WTC11 (cell line): ENCODE measurements around the gene RFPL4AL1. TPM values are rescaled to one million over a fixed set of nuclear protein-coding genes. Genes with fewer than 3 reads are reported as not detected.

Experiments used
- ATAC-seq: fragments of 200-7000 bp; cut with Tn5 transposase; 2 replicates; pipeline ENCODE4 v1.10.0; 2021; ENCODE audit warnings: mild to moderate bottlenecking, moderate library complexity
- CTCF ChIA-PET: fragments of 300-600 bp; sonication (Branson Sonifier 250); formaldehyde crosslinking; loops from one replicate; lab custom pipeline; 2021; ENCODE audit warnings: antibody characterized with exemption; lab: Charles Lee
- POLR2A ChIA-PET: fragments of 350-600 bp; sonication (Branson Sonifier 250); formaldehyde crosslinking; loops from one replicate; lab custom pipeline; 2021; ENCODE audit warnings: antibody characterized with exemption; lab: Charles Lee
- DNase-seq: peaks from one replicate; pipeline ENCODE4 v3.0.0; 2021; ENCODE audit warnings: low spot score
- H3K27ac Mint-ChIP-seq: 2 replicates; pipeline ENCODE4 v1.8.0; 2021; ENCODE audit warnings: mixed read lengths
- H3K27me3 Mint-ChIP-seq: 2 replicates; pipeline ENCODE4 v1.8.0; 2021; ENCODE audit warnings: low read depth, mild to moderate bottlenecking, moderate library complexity, mixed read lengths
- H3K36me3 Mint-ChIP-seq: 2 replicates; pipeline ENCODE4 v1.8.0; 2021; ENCODE audit warnings: mixed read lengths
- H3K4me1 Mint-ChIP-seq: 2 replicates; pipeline ENCODE4 v1.8.0; 2022; ENCODE audit warnings: mixed read lengths
- H3K4me3 Mint-ChIP-seq: 2 replicates; pipeline ENCODE4 v1.8.0; 2021; ENCODE audit warnings: mild to moderate bottlenecking, moderate library complexity, mixed read lengths
- H3K9me3 Mint-ChIP-seq: 2 replicates; pipeline ENCODE4 v1.8.0; 2021; ENCODE audit warnings: mixed read lengths
- AR ChIP-seq: fragments of 250-450 bp; sonication (Bioruptor Pico); IDR thresholded peaks from 2 replicates; pipeline ENCODE4 v1.9.0; 2021; ENCODE audit warnings: mild to moderate bottlenecking
- ATF3 ChIP-seq: sonication (generic); formaldehyde crosslinking; conservative IDR thresholded peaks from 2 replicates; pipeline ENCODE4 v1.8.1; 2022; ENCODE audit warnings: mild to moderate bottlenecking, missing genetic modification reagents
- E2F1 ChIP-seq: sonication (generic); formaldehyde crosslinking; IDR thresholded peaks from 2 replicates; pipeline ENCODE4 v1.8.0; 2022; ENCODE audit warnings: mild to moderate bottlenecking, missing genetic modification reagents
- EMX1 ChIP-seq: fragments of 250-450 bp; sonication (Bioruptor Pico); IDR thresholded peaks from 2 replicates; pipeline ENCODE4 v1.8.0; 2021; ENCODE audit warnings: mild to moderate bottlenecking
- FOXJ3 ChIP-seq: sonication (generic); formaldehyde crosslinking; IDR thresholded peaks from 2 replicates; pipeline ENCODE4 v1.9.0; 2021; ENCODE audit warnings: missing genetic modification reagents, mild to moderate bottlenecking, borderline replicate concordance
- FOXP1 ChIP-seq: sonication (generic); formaldehyde crosslinking; IDR thresholded peaks from 2 replicates; pipeline ENCODE4 v1.8.0; 2022; ENCODE audit warnings: missing genetic modification reagents, mild to moderate bottlenecking, moderate library complexity, borderline replicate concordance
- GABPB1 ChIP-seq: sonication (generic); formaldehyde crosslinking; IDR thresholded peaks from 2 replicates; pipeline ENCODE4 v1.8.1; 2023; ENCODE audit warnings: mild to moderate bottlenecking, missing genetic modification reagents
- MAX ChIP-seq: sonication (generic); formaldehyde crosslinking; IDR thresholded peaks from 2 replicates; pipeline ENCODE4 v1.8.0; 2022; ENCODE audit warnings: mild to moderate bottlenecking, missing genetic modification reagents
- MYBL2 ChIP-seq: sonication (generic); formaldehyde crosslinking; IDR thresholded peaks from 2 replicates; pipeline ENCODE4 v1.8.1; 2023; ENCODE audit warnings: mild to moderate bottlenecking, moderate library complexity, missing genetic modification reagents
- NR2C2 ChIP-seq: sonication (generic); formaldehyde crosslinking; IDR thresholded peaks from 2 replicates; pipeline ENCODE4 v1.8.0; 2022; ENCODE audit warnings: mild to moderate bottlenecking, missing genetic modification reagents
- PRRX2 ChIP-seq: fragments of 250-450 bp; sonication (Bioruptor Pico); IDR thresholded peaks from 2 replicates; pipeline ENCODE4 v1.8.0; 2021; ENCODE audit warnings: mild to moderate bottlenecking
- USF1 ChIP-seq: sonication (generic); formaldehyde crosslinking; IDR thresholded peaks from 2 replicates; pipeline ENCODE4 v1.8.0; 2022; ENCODE audit warnings: mild to moderate bottlenecking, missing genetic modification reagents
- USF2 ChIP-seq: sonication (generic); formaldehyde crosslinking; IDR thresholded peaks from 2 replicates; pipeline ENCODE4 v1.8.1; 2023; ENCODE audit warnings: mild to moderate bottlenecking, missing genetic modification reagents, moderate library complexity
- ZMAT4 ChIP-seq: fragments of 250-450 bp; sonication (Bioruptor Pico); IDR thresholded peaks from 2 replicates; pipeline ENCODE4 v1.9.0; 2021; ENCODE audit warnings: mild to moderate bottlenecking
- ZNF317 ChIP-seq: sonication (generic); formaldehyde crosslinking; IDR thresholded peaks from 2 replicates; pipeline ENCODE4 v1.8.1; 2023; ENCODE audit warnings: low read depth, mild to moderate bottlenecking, moderate library complexity, missing genetic modification reagents, borderline replicate concordance
- ZNF396 ChIP-seq: fragments of 250-450 bp; sonication (Bioruptor Pico); IDR thresholded peaks from 2 replicates; pipeline ENCODE4 v1.8.0; 2021; ENCODE audit warnings: mild to moderate bottlenecking, moderate library complexity, borderline replicate concordance
- ZNF423 ChIP-seq: fragments of 250-450 bp; sonication (Bioruptor Pico); IDR thresholded peaks from 2 replicates; pipeline ENCODE4 v2.1.2; 2022; ENCODE audit warnings: mild to moderate bottlenecking, moderate library complexity
- ZNF425 ChIP-seq: fragments of 250-450 bp; sonication (Bioruptor Pico); conservative IDR thresholded peaks from 2 replicates; pipeline ENCODE4 v1.9.0; 2021; ENCODE audit warnings: mild to moderate bottlenecking
- total RNA-seq: library from RNA; stranded (reverse); gene quantifications from 3 replicates; pipeline ENCODE4 v1.2.3, GENCODE V29; 2021

Gene RFPL4AL1
- total RNA-seq, 1 experiment from 2014 or later, result not detected

GRCh38 chr19:55801416-55801815, 32.5 kb downstream of the RFPL4AL1 start (continued):
- no peak for TF ChIP-seq PRRX2 (CRISPR knock-in tag)
- TF ChIP-seq FOXJ3 (CRISPR knock-in tag), result no peak
- TF ChIP-seq E2F1 (CRISPR knock-in tag), result no peak
- TF ChIP-seq MAX (CRISPR knock-in tag), result no peak
- TF ChIP-seq ZNF425 (CRISPR knock-in tag), result no peak
- TF ChIP-seq MYBL2 (CRISPR knock-in tag), result no peak

- no peak overlapping the region for H3K4me3 Mint-ChIP-seq
- DNase-seq (no peak), ATAC-seq (no peak)
- peaks cover 79% of the 10 kb centered on the region for H3K36me3 Mint-ChIP-seq
- ChIA-PET POLR2A (no interaction called here), CTCF (no interaction called here)
- TF ChIP-seq MAX (CRISPR knock-in tag) (no peak), FOXP1 (CRISPR knock-in tag) (no peak), ZNF396 (CRISPR knock-in tag) (no peak), NR2C2 (CRISPR knock-in tag) (no peak)
- H3K27ac Mint-ChIP-seq, result no peak overlapping the region
- no peaks in the 10 kb centered on the region for H3K4me1 Mint-ChIP-seq
- peaks cover 42% of the 10 kb centered on the region for H3K27me3 Mint-ChIP-seq
- peaks cover 92% of the 10 kb centered on the region for H3K9me3 Mint-ChIP-seq
Measured at GRCh38 chr19:55802281-55802680, 33.4 kb downstream of the RFPL4AL1 start.

GRCh38 chr19:55809381-55810058, 40.6 kb downstream of the RFPL4AL1 start:
- TF ChIP-seq ZNF423 (CRISPR knock-in tag) (no peak), USF2 (CRISPR knock-in tag) (peak; percentile 62; the same call in 1 of the 2 replicates), USF1 (CRISPR knock-in tag) (peak; percentile 78; the same call in 1 of the 2 replicates)
- TF ChIP-seq, all 79 proteins: peak for 2
- DNase-seq (peak; percentile 30), ATAC-seq (peak; percentile 89)
- H3K36me3 Mint-ChIP-seq, result peaks cover 72% of the 10 kb centered on the region
- H3K27me3 Mint-ChIP-seq, result peaks cover 32% of the 10 kb centered on the region
- CTCF ChIA-PET, result interaction anchor here (0.6 to 1.1 kb wide), 4 partner anchors 106 to 663 kb away, joined by 3 to 4 read pairs (median 4); no protein-coding TSS in a partner anchor
- H3K27ac Mint-ChIP-seq, result no peak overlapping the region
- POLR2A ChIA-PET, result no interaction called here
- H3K4me1 Mint-ChIP-seq, result no peaks in the 10 kb centered on the region
- H3K9me3 Mint-ChIP-seq, result peaks cover 93% of the 10 kb centered on the region
- H3K4me3 Mint-ChIP-seq, result no peak overlapping the region

GRCh38 chr19:55811340-55811739, 42.4 kb downstream of the RFPL4AL1 start:
- peaks cover 31% of the 10 kb centered on the region for H3K27me3 Mint-ChIP-seq
- no peak overlapping the region for H3K4me3 Mint-ChIP-seq
- peaks cover 78% of the 10 kb centered on the region for H3K36me3 Mint-ChIP-seq
- ChIA-PET POLR2A (no interaction called here), CTCF (no interaction called here)
- no peaks in the 10 kb centered on the region for H3K4me1 Mint-ChIP-seq
- DNase-seq (no peak), ATAC-seq (no peak)
- H3K9me3 Mint-ChIP-seq, result peaks cover 94% of the 10 kb centered on the region
- H3K27ac Mint-ChIP-seq, result no peak overlapping the region
- TF ChIP-seq ATF3 (CRISPR knock-in tag) (no peak), ZMAT4 (CRISPR knock-in tag) (no peak), EMX1 (CRISPR knock-in tag) (no peak), GABPB1 (no peak), AR (CRISPR knock-in tag) (no peak), ZNF317 (CRISPR knock-in tag) (no peak)
